HL-60/S4 treated with phorbol 12-myristate 13-acetate at 8.2 ng/mL for 4 days and 3 days (cell line): ENCODE results near the gene MMADHC.

Experiments
- in situ Hi-C: fragments of 300-500 bp; cut with MboI; formaldehyde crosslinking; loops from 2 replicates; pipeline ENCODE4 v1.15.0; 2022; ENCODE audit warnings: low sequenced_read_pairs

MMADHC gene

GRCh38 chr2:149595056-149595963, 7.7 kb upstream of the MMADHC start:
- in situ Hi-C loops, result no loop called here

- in situ Hi-C loops, result no loop called here
Measured at GRCh38 chr2:149594411-149594810, 6.8 kb upstream of the MMADHC start.

GRCh38 chr2:149587950-149588487, 444 bp upstream of the MMADHC start:
- in situ Hi-C loops, result no loop called here

GRCh38 chr2:149586898-149587219, 716 bp downstream of the MMADHC start:
- in situ Hi-C loops, result no loop called here

GRCh38 chr2:149586063-149586462, 1.5 kb downstream of the MMADHC start:
- in situ Hi-C loops, result no loop called here

GRCh38 chr2:149585166-149585885, 2.2 kb downstream of the MMADHC start:
- in situ Hi-C loops, result no loop called here

- in situ Hi-C loops, result no loop called here
Measured at GRCh38 chr2:149579972-149580882, 7.3 kb downstream of the MMADHC start.

- in situ Hi-C loops, result no loop called here
Measured at GRCh38 chr2:149577269-149577668, 10.3 kb downstream of the MMADHC start.

GRCh38 chr2:149575752-149576151, 11.8 kb downstream of the MMADHC start:
- in situ Hi-C loops, result no loop called here

- in situ Hi-C loops, result no loop called here
Measured at GRCh38 chr2:149575277-149575676, 12.3 kb downstream of the MMADHC start.

GRCh38 chr2:149573760-149574159, 13.8 kb downstream of the MMADHC start:
- in situ Hi-C loops, result no loop called here

GRCh38 chr2:149572102-149572953, 15.2 kb downstream of the MMADHC start:
- in situ Hi-C loops, result no loop called here

GRCh38 chr2:149568138-149568537, 19.4 kb downstream of the MMADHC start:
- in situ Hi-C loops, result loop anchor here (10.0 kb wide), 1 partner anchor 553 kb away; no protein-coding TSS in a partner anchor

- in situ Hi-C loops, result loop anchor here (10.0 kb wide), 1 partner anchor 552 kb away; no protein-coding TSS in a partner anchor
Measured at GRCh38 chr2:149566652-149567051, 20.9 kb downstream of the MMADHC start.

- in situ Hi-C loops, result loop anchor here (10.0 kb wide), 1 partner anchor 551 kb away; no protein-coding TSS in a partner anchor
Measured at GRCh38 chr2:149565625-149566024, 21.9 kb downstream of the MMADHC start.

- in situ Hi-C loops, result loop anchor here (10.0 kb wide), 1 partner anchor 550 kb away; no protein-coding TSS in a partner anchor
Measured at GRCh38 chr2:149564983-149565382, 22.6 kb downstream of the MMADHC start.

- in situ Hi-C loops, result loop anchor here (10.0 kb wide), 1 partner anchor 549 kb away; no protein-coding TSS in a partner anchor
Measured at GRCh38 chr2:149564097-149564496, 23.5 kb downstream of the MMADHC start.

- in situ Hi-C loops, result loop anchor here (10.0 kb wide), 1 partner anchor 548 kb away; no protein-coding TSS in a partner anchor
Measured at GRCh38 chr2:149562324-149562723, 25.3 kb downstream of the MMADHC start.

GRCh38 chr2:149561309-149561926, 26.2 kb downstream of the MMADHC start:
- in situ Hi-C loops, result loop anchor here (10.0 kb wide), 1 partner anchor 547 kb away; no protein-coding TSS in a partner anchor
